HUES64 (cell line): Measurements from ENCODE around the gene TIE1.

Experiments
- H3K27ac ChIP-seq: 2 replicates; pipeline ENCODE4 v1.7.0; 2013; ENCODE audit warnings: low read depth, low read length, inconsistent platforms
- H3K27me3 ChIP-seq: 2 replicates; pipeline ENCODE4 v1.6.1; 2013; ENCODE audit warnings: mild to moderate bottlenecking, low read length; ENCODE audit not compliant: insufficient read depth
- H3K36me3 ChIP-seq: 2 replicates; pipeline ENCODE4 v1.6.1; 2013; ENCODE audit warnings: mild to moderate bottlenecking, low read length; ENCODE audit not compliant: insufficient read depth
- H3K4me1 ChIP-seq: 2 replicates; pipeline ENCODE4 v1.6.1; 2013; ENCODE audit warnings: mild to moderate bottlenecking, low read length, moderate library complexity; ENCODE audit not compliant: insufficient read depth
- H3K4me3 ChIP-seq: 2 replicates; pipeline ENCODE4 v1.5.1; 2013; ENCODE audit warnings: mild to moderate bottlenecking, low read length, moderate library complexity
- H3K9ac ChIP-seq: 2 replicates; pipeline ENCODE4 v1.6.1; 2013; ENCODE audit warnings: mild to moderate bottlenecking, low read depth, low read length
- H3K9me3 ChIP-seq: 2 replicates; pipeline ENCODE4 v1.6.1; 2013; ENCODE audit warnings: low read depth, low read length; ENCODE audit not compliant: insufficient read depth
- WGBS: fragments of 150-250, 120-280 bp; methylation state at CpG from one replicate; pipeline ENCODE4 v1.1.7; 2013; ENCODE audit warnings: missing lambda C conversion rate; 5-methylcytosine and 5-hydroxymethylcytosine counted together

TIE1 gene

DNA sequence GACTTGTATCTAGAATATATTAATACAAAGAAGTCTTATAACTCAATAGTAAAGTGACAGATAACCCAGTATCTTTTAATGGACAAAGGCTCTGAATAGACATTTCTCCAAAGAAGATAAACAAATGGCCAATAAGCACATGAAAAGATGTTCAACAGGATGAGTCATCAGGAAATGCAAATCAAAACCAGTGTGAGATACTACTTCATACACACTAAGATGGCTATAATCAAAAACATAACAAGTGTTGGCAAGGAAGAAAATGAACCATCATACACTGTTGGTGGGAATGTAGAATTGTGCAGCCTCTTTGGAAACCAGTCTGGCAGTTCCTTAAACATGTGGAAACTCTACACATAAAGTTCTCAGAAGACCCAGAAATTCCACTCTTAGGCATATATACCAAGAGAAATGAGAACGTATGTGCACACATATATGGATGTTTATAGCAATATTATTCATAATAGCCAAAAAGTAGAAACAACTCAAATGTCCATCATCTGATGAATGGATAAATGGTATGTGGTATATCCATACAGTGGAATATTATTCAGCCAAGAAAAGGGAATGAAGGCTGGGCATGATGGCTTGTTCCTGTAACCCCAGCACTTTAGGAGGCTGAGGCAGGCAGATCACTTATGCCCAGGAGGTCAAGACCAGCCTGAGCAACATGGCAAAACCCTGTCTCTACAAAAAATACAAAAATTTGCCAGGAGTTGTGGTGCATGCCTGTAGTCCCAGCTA, 26.9 kb downstream of the TIE1 start:
- Histone ChIP-seq H3K4me3 (no peak overlapping the region), H3K36me3 (no peaks in the 10 kb centered on the region), H3K9ac (no peak overlapping the region), H3K27me3 (no peaks in the 10 kb centered on the region), H3K27ac (no peak overlapping the region), H3K9me3 (peaks cover 27% of the 10 kb centered on the region; the same call in 1 of the 2 replicates), H3K4me1 (peaks cover 12% of the 10 kb centered on the region; the same call in 1 of the 2 replicates)
- no CpG with 5 or more reads among the region's 1 CpG for WGBS

- H3K27ac ChIP-seq: no peak overlapping the region
- peaks cover 25% of the 10 kb centered on the region; the same call in 1 of the 2 replicates for H3K9me3 ChIP-seq
- H3K27me3 ChIP-seq: no peaks in the 10 kb centered on the region
- WGBS: 56% methylated on average over 6 of the region's 6 CpGs
- no peak overlapping the region for H3K4me3 ChIP-seq
- peaks cover 4% of the 10 kb centered on the region; the same call in 1 of the 2 replicates for H3K4me1 ChIP-seq
- H3K9ac ChIP-seq: no peak overlapping the region
- H3K36me3 ChIP-seq: no peaks in the 10 kb centered on the region
These were observed 29.4 kb downstream of the TIE1 start for GRCh38 chr1:43329995-43330751.

- no peak overlapping the region for H3K9ac ChIP-seq
- 92% methylated on average over 5 of the region's 5 CpGs for WGBS
- no peaks in the 10 kb centered on the region for H3K27me3 ChIP-seq
- no peaks in the 10 kb centered on the region for H3K36me3 ChIP-seq
- H3K27ac ChIP-seq: no peak overlapping the region
- peaks cover 15% of the 10 kb centered on the region; the same call in 1 of the 2 replicates for H3K9me3 ChIP-seq
- H3K4me1 ChIP-seq: peaks cover 4% of the 10 kb centered on the region; the same call in 1 of the 2 replicates
- H3K4me3 ChIP-seq: no peak overlapping the region
These were observed 30.9 kb downstream of the TIE1 start for GRCh38 chr1:43331688-43332087.

- Histone ChIP-seq H3K36me3 (no peaks in the 10 kb centered on the region), H3K9ac (no peak overlapping the region), H3K27me3 (no peaks in the 10 kb centered on the region), H3K9me3 (no peaks in the 10 kb centered on the region), H3K27ac (no peak overlapping the region), H3K4me1 (peaks cover 4% of the 10 kb centered on the region; the same call in 1 of the 2 replicates), H3K4me3 (no peak overlapping the region)
- 86% methylated on average over 7 of the region's 7 CpGs for WGBS
These were observed 33.8 kb downstream of the TIE1 start for GRCh38 chr1:43334453-43335205.

DNA sequence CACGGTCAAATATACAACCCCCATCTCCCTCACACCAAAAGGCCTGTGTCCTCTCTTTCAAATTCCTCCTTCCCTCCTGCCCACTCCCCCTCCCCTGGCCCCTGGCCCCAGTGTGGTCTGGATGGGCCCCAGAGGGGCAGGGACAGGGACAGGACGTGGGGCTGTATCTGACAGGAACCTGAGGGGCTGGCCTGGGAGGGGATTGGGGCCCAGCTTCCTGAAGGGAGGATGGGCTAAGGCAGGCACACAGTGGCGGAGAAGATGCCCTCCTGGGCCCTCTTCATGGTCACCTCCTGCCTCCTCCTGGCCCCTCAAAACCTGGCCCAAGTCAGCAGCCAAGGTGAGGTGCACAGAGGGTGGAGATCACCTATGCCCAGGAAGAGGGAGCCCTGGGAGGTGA, 36.8 kb downstream of the TIE1 start, which contains the start of gene MPL:
Gene MPL, plus strand, starts transcription at position 231 of the 400 bp plus-strand sequence. Its CDS starts 31 bp downstream, at position 262.
- Histone ChIP-seq H3K4me3 (no peak within 1 kb of the TSS), H3K9ac (no peak within 1 kb of the TSS), H3K4me1 (no peaks in the 10 kb centered on the region), H3K27ac (no peak within 1 kb of the TSS), H3K27me3 (no peaks in the 10 kb centered on the region), H3K9me3 (no peaks in the 10 kb centered on the region), H3K36me3 (no peaks in the 10 kb centered on the region)
- 73% methylated on average over 3 of the region's 3 CpGs for WGBS

GRCh38 chr1:43338001-43338400, 37.2 kb downstream of the TIE1 start:
- Histone ChIP-seq H3K9ac (no peak overlapping the region), H3K27me3 (no peaks in the 10 kb centered on the region), H3K36me3 (no peaks in the 10 kb centered on the region), H3K27ac (no peak overlapping the region), H3K4me1 (no peaks in the 10 kb centered on the region), H3K9me3 (no peaks in the 10 kb centered on the region), H3K4me3 (no peak overlapping the region)
- WGBS: 93% methylated on average over 5 of the region's 5 CpGs

DNA sequence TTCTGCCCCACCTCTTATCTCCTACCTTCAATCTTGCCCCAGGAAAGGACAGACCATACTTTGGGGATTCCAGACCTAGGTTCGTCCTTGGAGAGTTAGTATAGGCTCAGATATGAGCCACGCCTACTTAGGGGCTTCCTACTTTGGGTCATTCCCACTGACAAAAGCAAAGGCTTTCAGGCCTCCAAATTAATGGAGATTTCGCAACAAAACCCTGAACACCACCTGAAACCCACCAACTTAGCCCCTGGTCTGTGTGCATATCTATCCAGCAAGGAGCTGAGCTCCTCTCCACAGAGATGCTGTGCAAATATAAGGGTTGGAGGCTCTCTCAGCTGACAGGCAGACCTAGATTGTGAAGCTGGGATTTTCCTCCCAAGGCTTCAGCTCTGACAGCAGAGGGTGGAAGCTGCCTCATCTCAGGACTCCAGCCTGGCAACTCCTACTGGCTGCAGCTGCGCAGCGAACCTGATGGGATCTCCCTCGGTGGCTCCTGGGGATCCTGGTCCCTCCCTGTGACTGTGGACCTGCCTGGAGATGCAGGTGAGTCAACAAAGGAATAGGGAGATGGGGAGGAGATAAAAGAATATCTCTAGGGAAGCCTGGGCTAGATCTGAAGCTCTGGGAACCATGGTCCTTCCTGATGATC, 38.9 kb downstream of the TIE1 start:
- H3K4me3 ChIP-seq: no peak overlapping the region
- WGBS: 90% methylated on average over 6 of the region's 6 CpGs
- no peaks in the 10 kb centered on the region for H3K27me3 ChIP-seq
- H3K9ac ChIP-seq: no peak overlapping the region
- no peak overlapping the region for H3K27ac ChIP-seq
- no peaks in the 10 kb centered on the region for H3K9me3 ChIP-seq
- no peaks in the 10 kb centered on the region for H3K36me3 ChIP-seq
- H3K4me1 ChIP-seq: no peaks in the 10 kb centered on the region

DNA sequence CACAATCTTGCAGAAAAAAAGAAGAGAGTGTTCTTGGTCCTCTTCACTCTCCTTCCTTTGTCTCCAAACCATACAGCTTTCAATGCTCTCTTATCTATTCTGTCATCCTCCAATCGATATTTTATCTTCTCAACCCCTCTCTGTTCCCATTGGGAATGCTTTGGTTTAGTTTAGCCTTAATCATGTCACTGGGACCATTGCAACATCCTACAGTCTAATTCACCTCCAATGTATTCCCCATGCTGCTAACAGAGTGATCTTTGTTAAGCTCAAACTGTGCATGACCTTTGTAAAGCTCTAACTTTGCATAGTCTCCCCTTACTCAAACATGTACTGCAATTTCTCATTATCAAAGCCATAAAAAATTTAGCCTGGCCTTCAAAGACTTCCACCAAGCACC, 39.8 kb downstream of the TIE1 start:
- no peak overlapping the region for H3K4me3 ChIP-seq
- WGBS: 91% methylated on average over 1 of the region's 1 CpG
- H3K27me3 ChIP-seq: no peaks in the 10 kb centered on the region
- no peaks in the 10 kb centered on the region for H3K36me3 ChIP-seq
- H3K4me1 ChIP-seq: no peaks in the 10 kb centered on the region; the same call in 1 of the 2 replicates
- no peaks in the 10 kb centered on the region for H3K9me3 ChIP-seq
- no peak overlapping the region for H3K27ac ChIP-seq
- no peak overlapping the region for H3K9ac ChIP-seq

GRCh38 chr1:43344267-43344850, 43.6 kb downstream of the TIE1 start:
- H3K36me3 ChIP-seq: no peaks in the 10 kb centered on the region
- WGBS: 95% methylated on average over 4 of the region's 4 CpGs
- H3K4me3 ChIP-seq: no peak overlapping the region
- H3K27me3 ChIP-seq: peaks cover 13% of the 10 kb centered on the region; the same call in 1 of the 2 replicates
- no peak overlapping the region for H3K9ac ChIP-seq
- H3K27ac ChIP-seq: no peak overlapping the region
- H3K4me1 ChIP-seq: peaks cover 8% of the 10 kb centered on the region; the same call in 1 of the 2 replicates
- H3K9me3 ChIP-seq: no peaks in the 10 kb centered on the region

- Histone ChIP-seq H3K27ac (no peak overlapping the region), H3K4me1 (peaks cover 14% of the 10 kb centered on the region), H3K9ac (no peak overlapping the region), H3K36me3 (no peaks in the 10 kb centered on the region), H3K27me3 (peaks cover 13% of the 10 kb centered on the region; the same call in 1 of the 2 replicates), H3K9me3 (no peaks in the 10 kb centered on the region), H3K4me3 (no peak overlapping the region)
- WGBS: 73% methylated on average over 3 of the region's 3 CpGs
These were observed 44.3 kb downstream of the TIE1 start for GRCh38 chr1:43345120-43345519.
